Measurements from ENCODE around the gene TMEM52.

TMEM52 gene

DNA sequence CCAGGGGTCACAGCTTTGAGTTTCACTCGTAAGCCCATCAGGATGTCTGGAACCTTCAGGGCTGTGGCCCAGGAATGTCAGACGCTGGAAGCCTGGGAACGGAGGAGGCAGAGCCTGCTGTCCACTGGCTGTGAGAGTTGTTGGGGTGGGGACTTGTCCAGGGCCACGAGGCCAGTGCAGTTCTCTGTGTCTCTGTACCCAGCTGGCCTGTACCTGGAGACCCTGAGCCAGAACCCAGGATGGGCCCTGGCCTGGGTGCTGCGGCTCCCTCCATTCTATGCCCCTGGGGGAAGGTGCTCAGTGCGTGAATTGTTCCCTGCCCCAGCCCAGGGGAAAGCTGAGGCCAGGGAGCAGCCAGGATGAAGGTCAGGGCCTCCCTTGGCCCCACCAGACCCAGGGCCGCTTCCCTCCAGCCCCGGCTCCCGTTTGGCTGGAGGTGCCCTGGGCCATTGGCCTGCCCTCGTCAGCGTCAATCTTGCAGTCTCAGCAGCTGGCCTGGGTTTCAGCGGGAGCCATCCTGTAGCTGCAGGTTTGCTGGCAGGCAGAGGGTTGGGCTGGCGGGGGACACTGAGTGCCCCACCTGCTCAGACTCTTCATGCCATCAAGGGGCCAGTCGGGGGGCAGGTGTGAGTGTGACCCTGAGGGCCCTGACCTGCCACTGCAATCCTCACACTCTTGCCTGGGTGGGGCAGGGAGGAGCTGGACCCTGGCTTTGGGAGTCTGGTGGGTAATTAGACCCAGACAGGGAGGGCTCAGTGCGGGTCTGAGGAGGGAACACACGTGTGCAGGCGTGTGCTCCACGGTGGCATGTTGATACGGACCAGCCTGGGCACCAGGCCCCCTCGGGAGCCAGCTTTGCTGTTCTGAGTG is 4.7 kb downstream of the TMEM52 start:
- DNase-seq, result no peak

- DNase-seq, result no peak
These were observed 7.6 kb downstream of the TMEM52 start for GRCh38 chr1:1911350-1912041.

DNA sequence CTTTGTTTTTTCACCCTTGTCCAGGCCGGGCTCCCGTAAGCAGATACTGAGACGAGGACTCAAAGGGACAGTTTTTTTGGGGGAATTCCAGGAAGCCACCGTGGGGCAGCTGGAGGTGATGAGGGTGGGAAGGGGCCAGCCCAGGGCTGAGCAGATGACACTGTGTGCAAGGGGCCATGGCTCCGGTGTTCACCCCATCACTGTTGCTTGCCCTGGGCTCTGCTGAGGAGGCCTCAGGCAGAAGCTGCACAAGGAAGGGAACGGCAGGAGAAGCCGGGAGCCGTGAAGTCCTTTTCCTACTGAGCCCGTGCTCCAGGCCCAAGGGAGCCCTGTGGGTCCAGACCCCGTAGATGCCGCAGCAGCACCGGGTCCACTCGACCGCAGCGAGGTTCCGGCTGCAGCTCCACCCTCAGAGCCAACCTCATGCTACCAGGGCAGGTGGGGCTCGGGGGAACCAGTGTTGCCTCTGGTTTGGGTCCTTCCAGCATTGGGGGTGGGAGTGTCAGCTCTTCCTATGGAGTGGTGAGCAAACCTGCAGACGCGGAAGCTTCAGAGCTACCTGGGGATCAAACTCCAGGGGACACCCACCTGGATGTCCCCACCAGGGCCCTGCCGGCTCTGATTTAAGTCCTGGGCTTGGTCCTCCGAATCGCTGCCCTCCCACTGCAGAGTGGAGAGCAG is 8.3 kb downstream of the TMEM52 start:
- DNase-seq, result no peak

GRCh38 chr1:1910033-1910465 is 9.0 kb downstream of the TMEM52 start:
- DNase-seq, result no peak

GRCh38 chr1:1908506-1908791 is 10.6 kb downstream of the TMEM52 start:
- no peak for DNase-seq

GRCh38 chr1:1907098-1907736 is 11.9 kb downstream of the TMEM52 start:
- DNase-seq, result peak; percentile 96

DNA sequence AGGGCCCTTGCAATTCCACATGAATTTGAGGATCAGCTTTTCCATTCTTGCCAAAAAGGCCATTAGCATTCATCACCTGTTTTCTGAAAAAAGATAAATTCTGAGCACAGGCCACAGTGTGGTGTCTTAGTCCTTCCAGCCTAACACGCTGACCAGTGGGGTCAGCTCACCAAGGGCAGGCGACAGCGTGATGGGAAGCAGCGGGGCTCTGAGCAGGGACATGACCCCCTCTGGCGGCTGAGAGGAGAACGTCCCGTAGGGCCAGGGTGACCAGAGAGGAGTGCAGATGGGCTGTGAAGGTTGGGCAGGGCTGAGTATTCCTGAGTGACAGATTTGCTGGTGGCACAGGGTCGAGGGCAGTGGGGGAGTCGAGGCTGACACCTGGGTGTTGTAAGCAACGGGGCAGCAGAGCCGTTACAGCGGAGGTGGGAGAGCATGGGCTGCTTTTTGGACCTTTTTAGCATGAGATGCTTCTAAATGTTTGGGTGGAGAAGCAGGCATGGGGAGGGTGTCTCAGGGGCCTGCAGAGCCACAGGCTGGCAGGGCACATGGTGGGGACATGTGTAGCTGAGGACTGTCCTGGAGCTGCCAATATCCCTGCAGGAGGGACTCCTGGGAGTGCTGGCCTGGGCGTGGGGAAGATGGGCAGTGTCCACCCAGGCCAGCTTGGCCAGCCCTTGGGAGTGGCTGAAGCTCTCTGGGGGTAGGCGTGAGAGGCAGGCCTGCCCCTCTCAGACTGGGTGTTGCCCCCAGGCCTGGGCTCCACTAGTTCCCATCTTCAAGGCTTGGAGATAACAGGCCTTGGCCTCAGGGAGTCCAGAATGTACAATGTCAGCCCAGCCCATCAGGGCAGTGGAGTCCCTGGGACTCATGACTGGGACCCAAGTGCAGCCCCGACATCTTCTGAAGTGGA is 12.6 kb downstream of the TMEM52 start:
- DNase-seq, result peak; percentile 68

DNA sequence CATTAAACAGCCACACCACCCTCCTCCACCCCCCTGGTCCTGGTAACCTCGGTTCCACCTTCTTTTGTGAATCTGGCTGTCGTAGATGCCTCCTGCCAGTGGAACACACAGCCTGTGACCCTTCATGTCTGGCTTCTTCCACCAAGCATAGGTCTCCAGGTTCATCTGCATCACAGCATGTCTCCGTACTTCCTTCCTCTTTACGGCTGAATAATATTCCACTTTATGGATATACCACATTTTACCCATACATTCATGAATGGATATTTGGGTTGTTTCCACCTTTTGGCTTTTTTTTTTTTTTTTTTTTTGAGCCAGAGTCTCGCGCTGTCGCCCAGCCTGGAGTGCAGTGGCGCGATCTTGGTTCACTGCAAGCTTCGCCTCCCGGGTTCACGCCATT is 15.9 kb downstream of the TMEM52 start:
- DNase-seq, result no peak

GRCh38 chr1:1901641-1902294 is 17.3 kb downstream of the TMEM52 start:
- DNase-seq, result no peak

GRCh38 chr1:1900883-1901640 is 18.0 kb downstream of the TMEM52 start:
- DNase-seq, result no peak

GRCh38 chr1:1899967-1900327 is 19.1 kb downstream of the TMEM52 start:
- no peak for DNase-seq

DNA sequence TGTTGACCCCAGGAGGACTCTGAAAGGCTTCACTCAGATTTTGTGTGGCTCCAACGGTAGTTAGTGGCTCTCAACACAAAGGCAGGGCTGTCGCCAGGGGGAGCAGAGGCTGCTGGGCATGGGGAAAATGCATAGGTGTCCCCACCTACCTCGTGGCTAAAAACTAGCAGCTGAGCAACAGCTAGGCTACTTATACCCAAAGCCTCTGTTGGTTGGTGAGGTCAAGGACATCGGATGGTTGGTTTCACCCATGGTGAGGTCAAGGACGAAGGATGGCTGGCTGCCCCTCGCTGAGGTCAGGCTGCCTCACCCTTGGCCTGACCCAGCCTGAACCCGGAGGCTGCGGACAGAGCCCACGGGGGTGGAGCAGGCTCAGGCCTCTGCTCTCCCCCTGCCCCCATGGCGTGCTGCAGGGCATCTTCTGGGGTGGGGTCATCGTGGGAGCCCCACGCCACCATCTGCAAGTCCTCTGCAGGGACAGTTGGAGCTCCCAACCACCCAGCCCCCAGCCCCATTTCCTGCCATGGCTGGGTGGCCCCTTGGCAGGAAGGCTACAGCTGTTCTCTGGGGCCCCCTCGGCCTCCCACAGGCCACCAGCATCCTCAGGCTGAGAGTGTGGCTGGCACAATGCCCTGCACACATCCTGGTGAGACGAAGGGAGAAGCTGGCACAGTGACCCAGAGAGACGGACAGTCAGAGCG is 19.7 kb downstream of the TMEM52 start:
- no peak for DNase-seq

DNA sequence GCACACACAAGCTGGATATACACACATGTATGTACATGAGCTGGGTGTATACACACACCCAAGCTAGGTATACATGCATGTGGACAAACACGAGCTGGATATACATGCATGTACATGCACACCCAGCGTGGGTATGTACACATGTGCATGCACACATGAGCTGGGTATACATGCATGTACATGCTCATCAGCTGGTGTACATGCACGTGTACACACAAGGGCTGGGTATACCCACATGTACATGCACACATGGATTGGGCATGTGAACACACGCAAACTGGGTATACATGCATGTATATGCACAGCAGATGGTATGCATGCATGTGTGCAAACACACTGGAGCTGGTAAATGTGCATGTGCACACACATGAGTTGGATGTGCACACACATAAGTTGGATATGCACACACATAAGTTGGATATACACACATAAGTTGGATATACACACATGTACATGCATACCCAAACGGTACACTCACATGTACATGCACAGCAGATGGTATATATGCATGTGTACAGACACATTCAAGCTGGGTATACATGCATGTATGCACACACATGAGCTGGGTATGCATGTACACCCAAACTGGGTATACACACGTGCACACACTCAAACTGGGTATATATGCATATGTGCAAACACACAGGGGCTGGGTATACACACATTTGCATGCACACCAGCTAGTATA is 20.7 kb downstream of the TMEM52 start:
- no peak for DNase-seq

DNA sequence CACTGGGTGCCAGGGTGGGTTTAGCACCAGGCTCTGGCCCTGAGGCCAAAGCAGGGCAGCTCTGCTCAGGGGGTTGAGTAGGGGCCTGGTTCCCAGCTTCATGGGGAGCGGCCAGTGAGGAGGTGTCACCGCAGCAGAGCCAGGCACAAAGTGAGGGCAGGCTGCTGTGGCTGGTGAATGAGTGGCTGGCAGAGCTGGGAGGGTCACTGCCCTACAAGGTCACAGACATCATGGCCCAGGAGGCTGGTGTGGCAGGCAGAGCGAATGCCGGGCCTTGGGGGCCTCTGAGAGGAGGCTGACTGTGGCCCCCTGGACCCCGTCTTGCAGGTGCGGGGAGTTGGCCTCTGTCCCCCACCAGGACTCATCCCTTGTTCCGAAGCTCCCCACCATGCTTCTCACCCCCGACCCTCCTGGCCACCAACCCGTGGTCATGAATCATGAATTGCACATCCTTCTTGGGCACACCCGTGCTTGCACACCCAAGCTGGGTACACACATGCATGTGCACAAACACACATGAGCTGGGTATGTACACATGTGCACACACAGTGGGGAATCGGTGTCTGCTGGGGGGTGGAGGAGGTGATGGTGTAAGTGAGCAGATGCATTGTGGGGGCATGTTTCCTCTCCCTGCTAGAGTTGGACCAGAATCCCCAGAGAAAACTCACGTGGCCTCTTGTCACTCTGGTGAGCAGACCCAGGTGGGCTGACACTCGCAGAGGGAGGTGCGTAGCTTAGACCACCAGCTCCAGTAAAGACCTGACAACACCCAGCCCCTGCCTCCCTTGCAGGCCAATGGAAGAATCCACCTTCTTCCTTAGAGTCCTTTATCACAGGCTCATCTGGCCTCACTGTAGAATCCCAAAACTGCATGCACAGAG is 23.4 kb downstream of the TMEM52 start:
- DNase-seq, result no peak

DNA sequence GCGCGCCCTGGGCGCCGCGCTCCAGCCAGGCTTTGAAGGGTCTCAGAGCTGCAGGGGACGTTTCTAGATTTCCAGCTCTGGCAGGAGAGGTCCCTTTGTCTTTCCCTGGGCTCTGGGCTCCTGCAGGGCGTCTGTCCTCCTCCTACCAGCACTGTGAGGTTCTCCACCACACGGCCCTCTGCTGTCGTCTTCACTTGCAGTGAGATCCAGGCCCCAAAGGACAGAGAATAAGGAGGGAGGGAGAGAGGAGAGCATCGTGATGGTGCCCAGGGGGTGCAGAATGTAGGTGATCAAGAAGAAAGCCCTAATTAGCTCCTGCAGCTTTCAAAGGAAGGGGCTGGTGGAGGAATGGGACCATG is 24.0 kb downstream of the TMEM52 start:
- no peak for DNase-seq

GRCh38 chr1:1894354-1895059 is 24.6 kb downstream of the TMEM52 start:
- peak; percentile 41 for DNase-seq

DNA sequence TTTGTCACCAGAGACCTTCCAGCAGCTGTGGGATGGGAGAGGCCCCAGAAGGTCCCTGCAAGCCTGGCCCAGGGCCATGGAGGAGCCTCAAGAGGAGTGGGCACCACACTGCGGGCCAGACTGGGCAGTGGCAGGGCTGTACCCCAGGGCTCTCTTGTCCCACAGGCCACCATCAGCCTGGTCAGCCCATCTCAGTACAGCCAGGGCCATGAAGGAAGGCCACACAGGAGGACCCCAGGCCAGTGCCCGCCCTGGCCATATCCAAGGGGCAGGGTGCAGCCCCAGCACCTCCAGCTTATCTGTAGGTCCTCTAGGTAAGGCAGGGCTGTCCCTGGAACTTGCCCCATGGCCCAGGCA is 25.1 kb downstream of the TMEM52 start:
- DNase-seq, result no peak

DNA sequence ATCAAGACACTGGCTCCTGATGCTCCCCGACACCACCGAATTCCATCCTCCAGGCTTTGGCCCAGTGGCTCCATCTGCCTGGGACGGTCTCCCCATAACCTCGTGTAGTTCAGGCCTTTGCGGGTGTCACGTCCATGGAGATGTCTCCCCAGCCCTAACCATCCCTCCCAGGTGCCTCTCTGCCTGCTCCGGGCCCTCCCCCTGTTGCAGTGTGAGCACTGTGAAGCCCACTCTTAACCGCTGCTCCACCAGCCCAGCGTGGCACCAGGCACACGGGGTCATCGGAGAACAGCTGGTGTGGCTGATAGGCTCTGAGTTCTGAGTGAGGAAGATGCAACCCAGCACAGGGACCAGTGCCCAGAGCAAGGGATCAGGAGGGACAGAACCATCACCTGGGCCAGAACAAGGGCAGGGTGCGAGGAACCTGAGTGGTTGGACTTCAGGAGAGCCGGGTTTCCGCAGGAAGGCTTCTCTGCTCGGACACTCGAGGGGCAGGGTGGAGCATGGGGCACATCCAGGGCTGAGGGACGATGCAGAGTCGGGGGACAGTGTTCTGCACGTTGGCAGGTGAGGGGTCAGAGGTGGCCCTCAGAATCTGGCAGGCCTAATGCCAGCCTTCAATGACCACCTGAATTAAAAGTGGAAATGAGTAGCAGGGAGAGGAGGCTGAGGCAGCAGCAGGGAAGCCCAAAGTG is 25.6 kb downstream of the TMEM52 start:
- no peak for DNase-seq

Measured in NCI-H345 (cell line).